GM23338 (cell line): Measurements from ENCODE around the gene PNPLA2. TPM values are rescaled to one million over a fixed set of nuclear protein-coding genes. Genes with fewer than 3 reads are reported as not detected.
A peak's percentile ranks its signal among the peaks of the same experiment; 100 is the strongest.

Experiments used
- ATAC-seq: fragments of 200-7000 bp; cut with Tn5 transposase; 3 replicates; pipeline ENCODE4 v1.9.1; 2020
- DNase-seq: peaks from one replicate; pipeline ENCODE4 v3.0.0-alpha.2; 2015; ENCODE audit warnings: low spot score
- H2AFZ ChIP-seq: fragments of 200-600 bp; sonication (generic); 2 replicates; pipeline ENCODE4 v1.8.0; 2016; ENCODE audit warnings: antibody characterized with exemption, mild to moderate bottlenecking, moderate library complexity
- H3F3A ChIP-seq: fragments of 200-600 bp; sonication (generic); replicated peaks from 2 replicates; pipeline ENCODE4 v1.8.0; 2017; ENCODE audit warnings: antibody characterized with exemption, mixed run types, low read depth
- H3K27ac ChIP-seq: fragments of 200-600 bp; sonication (generic); 2 replicates; pipeline ENCODE4 v1.6.1; 2016; ENCODE audit warnings: low read depth
- H3K27me3 ChIP-seq: fragments of 200-600 bp; sonication (generic); 2 replicates; pipeline ENCODE4 v1.8.0; 2016; ENCODE audit warnings: mild to moderate bottlenecking, mixed run types, moderate library complexity; ENCODE audit not compliant: insufficient read depth
- H3K36me3 ChIP-seq: fragments of 200-600 bp; sonication (generic); 2 replicates; pipeline ENCODE4 v1.8.0; 2016; ENCODE audit warnings: mild to moderate bottlenecking; ENCODE audit not compliant: insufficient read depth
- H3K4me1 ChIP-seq: fragments of 200-600 bp; sonication (generic); 2 replicates; pipeline ENCODE4 v1.8.0; 2016; ENCODE audit warnings: mild to moderate bottlenecking, moderate library complexity; ENCODE audit not compliant: insufficient read depth
- H3K4me2 ChIP-seq: fragments of 200-600 bp; sonication (generic); 2 replicates; pipeline ENCODE4 v1.7.1; 2017; ENCODE audit warnings: mixed run types
- H3K4me3 ChIP-seq: fragments of 200-600 bp; sonication (generic); 2 replicates; pipeline ENCODE4 v1.6.1; 2016; ENCODE audit warnings: mixed run types
- H3K79me2 ChIP-seq: fragments of 200-600 bp; sonication (generic); replicated peaks from 2 replicates; pipeline ENCODE4 v1.8.0; 2017; ENCODE audit warnings: mild to moderate bottlenecking; ENCODE audit not compliant: insufficient read depth
- H3K9me2 ChIP-seq: fragments of 200-600 bp; sonication (generic); 2 replicates; pipeline ENCODE4 v1.8.0; 2017; ENCODE audit not compliant: insufficient read depth
- H4K20me1 ChIP-seq: fragments of 200-600 bp; sonication (generic); replicated peaks from 2 replicates; pipeline ENCODE4 v1.8.0; 2017; ENCODE audit warnings: mild to moderate bottlenecking; ENCODE audit not compliant: insufficient read depth
- H3K27ac Mint-ChIP-seq: 2 replicates; pipeline ENCODE4 v1.8.0; 2020; ENCODE audit warnings: inconsistent platforms, mild to moderate bottlenecking, moderate library complexity, mixed read lengths
- H3K27me3 Mint-ChIP-seq: 3 replicates; pipeline ENCODE4 v1.8.0; 2022; ENCODE audit warnings: low read depth, mild to moderate bottlenecking, moderate library complexity, mixed read lengths, inconsistent platforms; ENCODE audit not compliant: insufficient read depth, poor library complexity
- H3K36me3 Mint-ChIP-seq: 3 replicates; pipeline ENCODE4 v1.8.0; 2021; ENCODE audit warnings: low read depth, mild to moderate bottlenecking, inconsistent platforms, moderate library complexity, mixed read lengths
- H3K4me1 Mint-ChIP-seq: 3 replicates; pipeline ENCODE4 v1.8.0; 2020; ENCODE audit warnings: mild to moderate bottlenecking, inconsistent platforms, mixed read lengths
- H3K4me3 Mint-ChIP-seq: 3 replicates; pipeline ENCODE4 v1.8.0; 2021; ENCODE audit warnings: moderate library complexity, mild to moderate bottlenecking, inconsistent platforms, mixed read lengths
- H3K9me3 Mint-ChIP-seq: 3 replicates; pipeline ENCODE4 v1.8.0; 2020; ENCODE audit warnings: moderate library complexity, mild to moderate bottlenecking, inconsistent platforms, mixed read lengths
- CREB1 ChIP-seq: fragments of 250-450 bp; sonication (Bioruptor Pico); IDR thresholded peaks from 2 replicates; pipeline ENCODE4 v1.5.0; 2020; ENCODE audit warnings: low read depth, mild to moderate bottlenecking, moderate library complexity
- CTCF ChIP-seq, 2 experiments: fragments of 200-600 bp in 1 of 2; sonication (generic) in 1 of 2; conservative IDR thresholded peaks; 2 replicates each; pipeline versions ENCODE4 v1.5.1 to v1.6.1; 2016 to 2017; ENCODE audit warnings: antibody characterized with exemption in 2 of 2, low read depth in 2 of 2, mild to moderate bottlenecking in 2 of 2, moderate library complexity in 1 of 2
- ETS1 ChIP-seq: IDR thresholded peaks from 2 replicates; pipeline ENCODE4 v1.6.1; 2016; ENCODE audit warnings: antibody characterized with exemption
- EZH2 ChIP-seq: fragments of 200-600 bp; sonication (generic); IDR thresholded peaks from one replicate; pipeline ENCODE4 v1.8.0; 2017; ENCODE audit warnings: antibody characterized with exemption, mild to moderate bottlenecking, low read depth; ENCODE audit not compliant: unreplicated experiment
- EZH2phosphoT487 ChIP-seq: fragments of 200-600 bp; sonication (generic); IDR thresholded peaks from one replicate; pipeline ENCODE4 v1.8.1; 2018; ENCODE audit warnings: antibody characterized with exemption; ENCODE audit not compliant: unreplicated experiment
- JUNB ChIP-seq: IDR thresholded peaks from one replicate; pipeline ENCODE4 v1.6.1; 2016; ENCODE audit warnings: antibody characterized with exemption; ENCODE audit not compliant: unreplicated experiment
- NANOG ChIP-seq: IDR thresholded peaks from 2 replicates; pipeline ENCODE4 v1.6.1; 2016; ENCODE audit warnings: antibody characterized with exemption, borderline replicate concordance
- POLR2AphosphoS5 ChIP-seq: IDR thresholded peaks from 2 replicates; pipeline ENCODE4 v1.6.1; 2016; ENCODE audit warnings: antibody characterized with exemption, low read depth
- REST ChIP-seq: IDR thresholded peaks from one replicate; pipeline ENCODE4 v1.6.1; 2018; ENCODE audit warnings: antibody characterized with exemption; ENCODE audit not compliant: unreplicated experiment
- STAT1 ChIP-seq: IDR thresholded peaks from one replicate; pipeline ENCODE4 v1.6.1; 2016; ENCODE audit warnings: antibody characterized with exemption; ENCODE audit not compliant: unreplicated experiment
- ZNF114 ChIP-seq: fragments of 250-450 bp; sonication (Bioruptor Pico); IDR thresholded peaks from 2 replicates; pipeline ENCODE4 v1.5.0; 2020; ENCODE audit warnings: mild to moderate bottlenecking, moderate library complexity
- ZNF331 ChIP-seq: fragments of 250-450 bp; sonication (Bioruptor Pico); IDR thresholded peaks from 2 replicates; pipeline ENCODE4 v1.5.0; 2020; ENCODE audit warnings: low read depth, mild to moderate bottlenecking, moderate library complexity
- ZNF462 ChIP-seq: fragments of 250-450 bp; sonication (Bioruptor Pico); IDR thresholded peaks from 2 replicates; pipeline ENCODE4 v1.5.0; 2020; ENCODE audit warnings: mild to moderate bottlenecking, moderate library complexity
- polyA plus RNA-seq: library from polyadenylated mRNA; unstranded; fragments of >200 nt; fragmentation: Nextera tagmentation; extraction: Ambion mirVana; gene quantifications from 2 replicates; pipeline ENCODE4 v1.2.1, GENCODE V29; 2016
- total RNA-seq: library from RNA; depleted of rRNA; stranded (reverse); fragments of >200 nt; shearing (Covaris generic); gene quantifications from 2 replicates; pipeline ENCODE4 v1.2.3, GENCODE V29; 2014

Gene PNPLA2
- total and polyA plus RNA-seq, 2 experiments from 2014 or later, result 31.1 to 45.6 TPM

GRCh38 chr11:804599-804964 lies 14.1 kb upstream of the PNPLA2 start:
- H3K4me2 ChIP-seq, result peak overlapping the region; percentile 96
- H3K27me3 ChIP-seq, result no peaks in the 10 kb centered on the region
- peak; percentile 1 for ATAC-seq
- no peak overlapping the region for H2AFZ ChIP-seq
- Mint-ChIP-seq H3K27me3 (peaks cover 22% of the 10 kb centered on the region), H3K4me1 (peaks cover 7% of the 10 kb centered on the region; the same call in 2 of the 3 replicates), H3K9me3 (no peaks in the 10 kb centered on the region), H3K36me3 (peaks cover 2% of the 10 kb centered on the region; the same call in 1 of the 3 replicates), H3K27ac (no peak overlapping the region; the same call in 1 of the 2 replicates), H3K4me3 (peak overlapping the region; percentile 76)
- peaks cover 18% of the 10 kb centered on the region for H3K79me2 ChIP-seq
- H3K9me2 ChIP-seq, result no peaks in the 10 kb centered on the region
- H3K27ac ChIP-seq, result no peak overlapping the region
- H4K20me1 ChIP-seq, result no peaks in the 10 kb centered on the region
- TF ChIP-seq REST (no peak), CTCF (conservative IDR thresholded peaks at IDR 0.05; ENCODE audit: low read depth in 2 of 2) (no peak), ZNF114 (CRISPR knock-in tag) (no peak), NANOG (no peak), ZNF462 (CRISPR knock-in tag) (no peak), STAT1 (no peak), POLR2AphosphoS5 (no peak), ETS1 (no peak), ZNF331 (CRISPR knock-in tag) (no peak), EZH2phosphoT487 (no peak), JUNB (no peak), EZH2 (no peak), CREB1 (CRISPR knock-in tag) (no peak)
- no peak for DNase-seq
- H3K4me1 ChIP-seq, result peaks cover 7% of the 10 kb centered on the region; the same call in 1 of the 2 replicates
- peak overlapping the region; percentile 74 for H3K4me3 ChIP-seq
- peaks cover 21% of the 10 kb centered on the region; the same call in 1 of the 2 replicates for H3F3A ChIP-seq
- H3K36me3 ChIP-seq, result no peaks in the 10 kb centered on the region
